HCT116 (cell line): ENCODE measurements around the gene NR4A1. TPM values are rescaled to one million over a fixed set of nuclear protein-coding genes. Genes with fewer than 3 reads are reported as not detected.

ENCODE experiments used
- ATAC-seq: fragments of 200-7000 bp; cut with Tn5 transposase; 2 replicates; pipeline ENCODE4 v1.9.1; 2020; ENCODE audit warnings: mild to moderate bottlenecking, moderate library complexity
- BruUV-seq: library from RNA; stranded (reverse); fragments of 400-500 nt; replicated peaks from 2 replicates; lab custom pipeline; 2021; lab: Mats Ljungman, UMichigan
- CTCF ChIA-PET: fragments of 300-600 bp; sonication (Branson Sonifier 250); formaldehyde crosslinking; loops from one replicate; lab custom pipeline; 2021; ENCODE audit warnings: antibody characterized with exemption; lab: Charles Lee
- POLR2A ChIA-PET: fragments of 300-600, 350-600 bp; sonication (Branson Sonifier 250); formaldehyde crosslinking; loops from one replicate; lab custom pipeline; 2021; ENCODE audit warnings: antibody characterized with exemption; lab: Charles Lee
- RAD21 ChIA-PET, 2 experiments: fragments of 300-600 bp; sonication (Branson Sonifier 250); formaldehyde crosslinking; loops; one replicate each; lab custom pipeline; 2023; ENCODE audit warnings: low total read pairs in 2 of 2; ENCODE audit not compliant: uncharacterized antibody in 2 of 2, unreplicated experiment in 2 of 2, low non-redundant PET in 1 of 2; lab: Charles Lee
- DNase-seq: peaks from one replicate; pipeline ENCODE4 v3.0.0-alpha.2; 2010; ENCODE audit warnings: low read depth, low spot score
- H2AFZ ChIP-seq: fragments of 200-600 bp; shearing (Covaris generic), sonication (generic); 2 replicates; pipeline ENCODE4 v1.6.1; 2017; ENCODE audit warnings: low read depth, mixed run types, mixed read lengths, antibody characterized with exemption, low read length; ENCODE audit not compliant: poor library complexity, severe bottlenecking
- H3K27ac ChIP-seq: 2 replicates; pipeline ENCODE4 v1.5.1; 2012; ENCODE audit warnings: low read depth, low read length
- H3K27me3 ChIP-seq: fragments of 200-600 bp; sonication (generic); 2 replicates; pipeline ENCODE4 v1.6.1; 2016; ENCODE audit warnings: mixed run types, low read length, mixed read lengths; ENCODE audit not compliant: insufficient read depth
- H3K36me3 ChIP-seq, 2 experiments: fragments of 200-500 bp in 1 of 2; fragments of 200-600 bp in 1 of 2; sonication (Bioruptor generic) in 1 of 2; sonication (generic) in 1 of 2; 2 replicates each; pipeline versions ENCODE4 v1.5.1 to v1.6.1; 2014 to 2016; ENCODE audit warnings: low read length in 2 of 2, inconsistent platforms in 1 of 2, mixed read lengths in 1 of 2, mixed run types in 1 of 2; ENCODE audit not compliant: insufficient read depth in 2 of 2, control insufficient read depth in 1 of 2
- H3K4me1 ChIP-seq, 2 experiments: fragments of 200-600 bp in 1 of 2; sonication (generic) in 1 of 2; 2 replicates each; pipeline versions ENCODE4 v1.5.1 to v1.6.1; 2012 to 2017; ENCODE audit warnings: low read length in 2 of 2, inconsistent platforms in 1 of 2, mild to moderate bottlenecking in 1 of 2, mixed read lengths in 1 of 2, mixed run types in 1 of 2, moderate library complexity in 1 of 2; ENCODE audit not compliant: insufficient read depth in 2 of 2, control insufficient read depth in 1 of 2
- H3K4me2 ChIP-seq: fragments of 200-600 bp; sonication (generic); 2 replicates; pipeline ENCODE4 v1.6.1; 2017; ENCODE audit warnings: mixed run types, low read length, mixed read lengths
- H3K4me3 ChIP-seq, 2 experiments: fragments of 200-600 bp in 1 of 2; sonication (generic) in 1 of 2; replicated peaks in 1 of 2; 2 replicates each; pipeline ENCODE4 v1.5.1; 2011 to 2016; ENCODE audit warnings: low read length in 2 of 2, control low read depth in 1 of 2, low read depth in 1 of 2, mild to moderate bottlenecking in 1 of 2, mixed read lengths in 1 of 2, mixed run types in 1 of 2
- H3K79me2 ChIP-seq: fragments of 200-600 bp; sonication (generic); 2 replicates; pipeline ENCODE4 v1.6.1; 2017; ENCODE audit warnings: mild to moderate bottlenecking, mixed run types, low read length, moderate library complexity, mixed read lengths; ENCODE audit not compliant: insufficient read depth
- H3K9ac ChIP-seq: fragments of 200-600 bp; sonication (generic); 2 replicates; pipeline ENCODE4 v1.6.1; 2016; ENCODE audit warnings: low read length, mixed read lengths
- H3K9me2 ChIP-seq: fragments of 200-600 bp; sonication (generic), shearing (Covaris generic); 2 replicates; pipeline ENCODE4 v1.6.1; 2017; ENCODE audit warnings: mixed run types, mild to moderate bottlenecking, moderate library complexity; ENCODE audit not compliant: insufficient read depth
- H3K9me3 ChIP-seq, 2 experiments: fragments of 200-500 bp in 1 of 2; fragments of 200-600 bp in 1 of 2; sonication (Bioruptor generic) in 1 of 2; sonication (generic) in 1 of 2; 2 replicates each; pipeline ENCODE4 v1.6.1; 2014 to 2017; ENCODE audit warnings: low read length in 2 of 2, mixed read lengths in 2 of 2, inconsistent platforms in 1 of 2, low read depth in 1 of 2, mild to moderate bottlenecking in 1 of 2, mixed run types in 1 of 2, moderate library complexity in 1 of 2; ENCODE audit not compliant: control insufficient read depth in 1 of 2, insufficient read depth in 1 of 2
- H4K20me1 ChIP-seq: fragments of 200-600 bp; sonication (generic), shearing (Covaris generic); 2 replicates; pipeline ENCODE4 v1.6.1; 2017; ENCODE audit warnings: mixed run types, mild to moderate bottlenecking, moderate library complexity; ENCODE audit not compliant: insufficient read depth
- CBX3 ChIP-seq: IDR thresholded peaks from 2 replicates; pipeline ENCODE4 v1.6.1; 2012; ENCODE audit warnings: low read depth
- CEBPB ChIP-seq: IDR thresholded peaks from 2 replicates; pipeline ENCODE4 v1.6.1; 2012; ENCODE audit warnings: low read depth
- EGR1 ChIP-seq: IDR thresholded peaks from 2 replicates; pipeline ENCODE4 v1.6.1; 2012; ENCODE audit warnings: low read depth
- EZH2 ChIP-seq: fragments of 200-600 bp; sonication (generic); IDR thresholded peaks from 2 replicates; pipeline ENCODE4 v1.6.1; 2017; ENCODE audit warnings: antibody characterized with exemption, mixed run types
- EZH2phosphoT487 ChIP-seq: fragments of 200-600 bp; IDR thresholded peaks from 2 replicates; pipeline ENCODE4 v1.6.1; 2018; ENCODE audit warnings: antibody characterized with exemption, borderline replicate concordance
- FOSL1 ChIP-seq: IDR thresholded peaks from 2 replicates; pipeline ENCODE4 v1.6.1; 2012; ENCODE audit warnings: low read depth
- JUND ChIP-seq: IDR thresholded peaks from 2 replicates; pipeline ENCODE4 v1.6.1; 2012
- MAX ChIP-seq: IDR thresholded peaks from 2 replicates; pipeline ENCODE4 v1.6.1; 2012
- POLR2A ChIP-seq: IDR thresholded peaks from 2 replicates; pipeline ENCODE4 v1.7.0; 2011; ENCODE audit warnings: borderline replicate concordance; ENCODE audit not compliant: insufficient read depth, insufficient read length; ENCODE audit errors: extremely low read depth
- POLR2AphosphoS5 ChIP-seq: IDR thresholded peaks from 2 replicates; pipeline ENCODE4 v1.6.1; 2011; ENCODE audit warnings: mild to moderate bottlenecking, low read depth, low read length, moderate library complexity
- SIN3A ChIP-seq: IDR thresholded peaks from 2 replicates; pipeline ENCODE4 v1.6.1; 2012; ENCODE audit warnings: low read depth
- SP1 ChIP-seq: IDR thresholded peaks from 2 replicates; pipeline ENCODE4 v1.6.1; 2012; ENCODE audit warnings: low read depth
- SRF ChIP-seq: IDR thresholded peaks from 2 replicates; pipeline ENCODE4 v1.6.1; 2012; ENCODE audit warnings: low read depth
- TCF7L2 ChIP-seq: IDR thresholded peaks from 2 replicates; pipeline ENCODE4 v1.7.0; 2011; ENCODE audit warnings: borderline replicate concordance, inconsistent platforms; ENCODE audit not compliant: insufficient read depth, insufficient read length; ENCODE audit errors: extremely low read depth
- YY1 ChIP-seq: IDR thresholded peaks from 2 replicates; pipeline ENCODE4 v1.6.1; 2011; ENCODE audit warnings: low read length, low read depth, moderate library complexity, mild to moderate bottlenecking; ENCODE audit not compliant: insufficient replicate concordance; ENCODE audit errors: extremely low read depth
- ZBTB33 ChIP-seq: IDR thresholded peaks from 2 replicates; pipeline ENCODE4 v1.6.1; 2011; ENCODE audit warnings: mild to moderate bottlenecking, low read length, moderate library complexity; ENCODE audit not compliant: insufficient replicate concordance; ENCODE audit errors: extremely low read depth
- ZFX ChIP-seq: fragments of 450-650 bp; IDR thresholded peaks from 2 replicates; pipeline ENCODE4 v1.6.1; 2017
- intact Hi-C: fragments of 100-400 bp; cut with micrococcal nuclease; formaldehyde crosslinking; loops from 2 replicates; pipeline ENCODE4 v1.10.0; 2022
- total RNA-seq: library from RNA; stranded (reverse); gene quantifications from one replicate; pipeline ENCODE4 v1.2.1, GENCODE V29; 2021; ENCODE audit not compliant: unreplicated experiment
- TF ChIP-seq, protein P1 (sequence below): IDR thresholded peaks from 2 replicates; pipeline ENCODE4 v1.6.1; 2012
- TF ChIP-seq, protein P2 (sequence below): IDR thresholded peaks from 2 replicates; pipeline ENCODE4 v1.6.1; 2012; ENCODE audit warnings: low read depth
- TF ChIP-seq, protein P3 (sequence below), 3 experiments: fragments of 200-600 bp in 1 of 3; sonication (generic) in 1 of 3; IDR thresholded peaks in 2 of 3; conservative IDR thresholded peaks in 1 of 3; 2 replicates each; pipeline ENCODE4 v1.5.1; 2012 to 2017; ENCODE audit warnings: low read depth in 2 of 3, low read length in 2 of 3, antibody characterized with exemption in 1 of 3, borderline replicate concordance in 1 of 3, control low read depth in 1 of 3, mild to moderate bottlenecking in 1 of 3, mixed read lengths in 1 of 3, mixed run types in 1 of 3, moderate library complexity in 1 of 3; ENCODE audit not compliant: insufficient read depth in 1 of 3

The NR4A1 gene
- total RNA-seq, 1 experiment from 2014 or later, result 35.3 TPM

DNA sequence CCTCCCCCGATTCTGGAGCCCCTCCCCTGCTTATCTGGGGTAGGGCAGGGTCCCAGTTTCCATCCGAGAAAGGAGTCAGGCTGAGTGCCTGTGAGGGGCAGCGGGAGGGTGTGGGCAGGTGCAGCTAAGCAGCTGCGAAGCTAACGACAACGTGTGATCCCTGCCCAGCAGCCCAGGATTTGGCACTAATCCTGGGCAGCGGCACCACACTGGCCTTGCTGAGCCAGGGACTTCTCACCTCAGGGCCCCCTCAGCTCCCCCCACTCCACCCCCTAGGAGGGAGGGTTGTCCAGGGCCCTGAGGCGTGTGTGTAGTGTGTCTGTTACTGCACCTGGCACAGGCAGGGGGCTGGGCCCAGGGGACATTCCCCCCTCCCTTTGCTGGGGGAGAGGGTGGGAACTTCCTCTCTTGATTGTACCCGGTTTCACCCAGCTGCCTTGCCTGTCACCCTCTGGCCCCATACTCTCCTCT is 30.1 kb downstream of the NR4A1 start:
- intact Hi-C loops, result no loop called here
- Histone ChIP-seq H3K9ac (no peak overlapping the region), H3K36me3 (peaks cover 10 to 14% of the 10 kb centered on the region in 2 experiments; a peak in 3 of 4 replicates), H3K4me1 (peaks cover 0 to 5% of the 10 kb centered on the region in 2 experiments; a peak in 1 of 4 replicates), H3K4me3 (no peak overlapping the region), H3K79me2 (peaks cover 5% of the 10 kb centered on the region; the same call in 1 of the 2 replicates), H3K9me2 (no peaks in the 10 kb centered on the region), H2AFZ (no peak overlapping the region), H3K27ac (no peak overlapping the region), H3K9me3 (no peaks in the 10 kb centered on the region), H3K4me2 (no peak overlapping the region)
- BruUV-seq, result no TSS peak
- DNase-seq, result no peak
- RAD21 ChIA-PET, result interaction anchor here (1.8 to 1.9 kb wide), 2 partner anchors 56 kb away, joined by 6 to 12 read pairs; no protein-coding TSS in a partner anchor
- ATAC-seq, result no peak
- POLR2A ChIA-PET, result interaction anchor here (1.2 kb wide), 1 partner anchor 56 kb away, joined by 3 read pairs; no protein-coding TSS in a partner anchor
- TF ChIP-seq FOSL1 (no peak), TCF7L2 (no peak), ZFX (no peak), EZH2 (no peak), CBX3 (no peak), YY1 (no peak), SRF (no peak), CEBPB (no peak), ZBTB33 (no peak), SP1 (no peak), EZH2phosphoT487 (no peak), JUND (no peak), EGR1 (no peak), POLR2AphosphoS5 (no peak), SIN3A (no peak), MAX (no peak), POLR2A (no peak)
- TF ChIP-seq, protein P1, sequence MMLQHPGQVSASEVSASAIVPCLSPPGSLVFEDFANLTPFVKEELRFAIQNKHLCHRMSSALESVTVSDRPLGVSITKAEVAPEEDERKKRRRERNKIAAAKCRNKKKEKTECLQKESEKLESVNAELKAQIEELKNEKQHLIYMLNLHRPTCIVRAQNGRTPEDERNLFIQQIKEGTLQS, result no peak
- TF ChIP-seq, protein P2, sequence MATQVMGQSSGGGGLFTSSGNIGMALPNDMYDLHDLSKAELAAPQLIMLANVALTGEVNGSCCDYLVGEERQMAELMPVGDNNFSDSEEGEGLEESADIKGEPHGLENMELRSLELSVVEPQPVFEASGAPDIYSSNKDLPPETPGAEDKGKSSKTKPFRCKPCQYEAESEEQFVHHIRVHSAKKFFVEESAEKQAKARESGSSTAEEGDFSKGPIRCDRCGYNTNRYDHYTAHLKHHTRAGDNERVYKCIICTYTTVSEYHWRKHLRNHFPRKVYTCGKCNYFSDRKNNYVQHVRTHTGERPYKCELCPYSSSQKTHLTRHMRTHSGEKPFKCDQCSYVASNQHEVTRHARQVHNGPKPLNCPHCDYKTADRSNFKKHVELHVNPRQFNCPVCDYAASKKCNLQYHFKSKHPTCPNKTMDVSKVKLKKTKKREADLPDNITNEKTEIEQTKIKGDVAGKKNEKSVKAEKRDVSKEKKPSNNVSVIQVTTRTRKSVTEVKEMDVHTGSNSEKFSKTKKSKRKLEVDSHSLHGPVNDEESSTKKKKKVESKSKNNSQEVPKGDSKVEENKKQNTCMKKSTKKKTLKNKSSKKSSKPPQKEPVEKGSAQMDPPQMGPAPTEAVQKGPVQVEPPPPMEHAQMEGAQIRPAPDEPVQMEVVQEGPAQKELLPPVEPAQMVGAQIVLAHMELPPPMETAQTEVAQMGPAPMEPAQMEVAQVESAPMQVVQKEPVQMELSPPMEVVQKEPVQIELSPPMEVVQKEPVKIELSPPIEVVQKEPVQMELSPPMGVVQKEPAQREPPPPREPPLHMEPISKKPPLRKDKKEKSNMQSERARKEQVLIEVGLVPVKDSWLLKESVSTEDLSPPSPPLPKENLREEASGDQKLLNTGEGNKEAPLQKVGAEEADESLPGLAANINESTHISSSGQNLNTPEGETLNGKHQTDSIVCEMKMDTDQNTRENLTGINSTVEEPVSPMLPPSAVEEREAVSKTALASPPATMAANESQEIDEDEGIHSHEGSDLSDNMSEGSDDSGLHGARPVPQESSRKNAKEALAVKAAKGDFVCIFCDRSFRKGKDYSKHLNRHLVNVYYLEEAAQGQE, result no peak
- TF ChIP-seq, protein P3, sequence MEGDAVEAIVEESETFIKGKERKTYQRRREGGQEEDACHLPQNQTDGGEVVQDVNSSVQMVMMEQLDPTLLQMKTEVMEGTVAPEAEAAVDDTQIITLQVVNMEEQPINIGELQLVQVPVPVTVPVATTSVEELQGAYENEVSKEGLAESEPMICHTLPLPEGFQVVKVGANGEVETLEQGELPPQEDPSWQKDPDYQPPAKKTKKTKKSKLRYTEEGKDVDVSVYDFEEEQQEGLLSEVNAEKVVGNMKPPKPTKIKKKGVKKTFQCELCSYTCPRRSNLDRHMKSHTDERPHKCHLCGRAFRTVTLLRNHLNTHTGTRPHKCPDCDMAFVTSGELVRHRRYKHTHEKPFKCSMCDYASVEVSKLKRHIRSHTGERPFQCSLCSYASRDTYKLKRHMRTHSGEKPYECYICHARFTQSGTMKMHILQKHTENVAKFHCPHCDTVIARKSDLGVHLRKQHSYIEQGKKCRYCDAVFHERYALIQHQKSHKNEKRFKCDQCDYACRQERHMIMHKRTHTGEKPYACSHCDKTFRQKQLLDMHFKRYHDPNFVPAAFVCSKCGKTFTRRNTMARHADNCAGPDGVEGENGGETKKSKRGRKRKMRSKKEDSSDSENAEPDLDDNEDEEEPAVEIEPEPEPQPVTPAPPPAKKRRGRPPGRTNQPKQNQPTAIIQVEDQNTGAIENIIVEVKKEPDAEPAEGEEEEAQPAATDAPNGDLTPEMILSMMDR (IDR thresholded peaks at IDR 0.05 in 2 of 3, conservative IDR thresholded peaks at IDR 0.05 in 1 of 3; ENCODE audit: borderline replicate concordance in 1 of 3, insufficient read depth in 1 of 3, low read depth in 2 of 3, low read length in 2 of 3), result no peak
- TF ChIP-seq, all 23 proteins: peak for 0
- Histone ChIP-seq H3K27me3 (no peaks in the 10 kb centered on the region), H4K20me1 (no peaks in the 10 kb centered on the region)
- CTCF ChIA-PET, result interaction anchor here (1.3 to 8.9 kb wide), 2 partner anchors 48 to 56 kb away, joined by 5 to 123 read pairs; no protein-coding TSS in a partner anchor
